Thymus (tissue), 11 donors: ENCODE data around the gene SSBP3. TPM values are rescaled to one million over a fixed set of nuclear protein-coding genes. Genes with fewer than 3 reads are reported as not detected.

Experiments used
- DNase-seq, 9 donors: peaks; one replicate each; pipeline ENCODE4 v3.0.0-alpha.2; 2013; ENCODE audit warnings: low spot score in 9 of 9, low read depth in 6 of 9, missing footprints in 1 of 9
- H3K27ac ChIP-seq, 2 donors: one replicate each; pipeline ENCODE4 v1.5.1; 2013; ENCODE audit warnings: control low read depth in 1 of 2, low read depth in 1 of 2, low read length in 1 of 2, mild to moderate bottlenecking in 1 of 2, moderate library complexity in 1 of 2
- H3K27me3 ChIP-seq, 2 donors: one replicate each; pipeline ENCODE4 v1.5.1; 2013; ENCODE audit warnings: low read length in 1 of 2; ENCODE audit not compliant: control insufficient read depth in 2 of 2, insufficient read depth in 1 of 2
- H3K36me3 ChIP-seq, 2 donors: one replicate each; pipeline ENCODE4 v1.5.1; 2013; ENCODE audit warnings: low read length in 1 of 2, mild to moderate bottlenecking in 1 of 2, moderate library complexity in 1 of 2; ENCODE audit not compliant: control insufficient read depth in 2 of 2, insufficient read depth in 2 of 2
- H3K4me1 ChIP-seq, 2 donors: one replicate each; pipeline ENCODE4 v1.5.1; 2013; ENCODE audit warnings: low read length in 2 of 2; ENCODE audit not compliant: control insufficient read depth in 2 of 2, insufficient read depth in 2 of 2
- H3K4me3 ChIP-seq, 2 donors: one replicate each; pipeline ENCODE4 v1.5.1; 2013; ENCODE audit warnings: low read length in 2 of 2, control low read depth in 1 of 2, mild to moderate bottlenecking in 1 of 2
- H3K9me3 ChIP-seq, 2 donors: one replicate each; pipeline ENCODE4 v1.5.1; 2013; ENCODE audit warnings: low read length in 1 of 2, mild to moderate bottlenecking in 1 of 2; ENCODE audit not compliant: control insufficient read depth in 2 of 2, insufficient read depth in 1 of 2
- WGBS: extraction: QIAGEN DNeasy Blood & Tissue Kit; methylation state at CpG from one replicate; pipeline ENCODE4 v1.1.7; 2013; 5-methylcytosine and 5-hydroxymethylcytosine counted together
- polyA plus RNA-seq: library from polyadenylated mRNA; stranded (reverse); fragments of 200-250 nt; gene quantifications from one replicate; pipeline ENCODE4 v1.2.3, GENCODE V29; 2013
- total RNA-seq: library from RNA; stranded (reverse); fragments of 120-200 nt; gene quantifications from one replicate; pipeline ENCODE4 v1.2.4, GENCODE V29; 2013
- donor health status: healthy.

The SSBP3 gene
- total and polyA plus RNA-seq, 2 donors: 36.8 to 55.7 TPM

- Histone ChIP-seq H3K9me3 (no peaks in the 10 kb centered on the region), H3K4me3 (no peak overlapping the region), H3K27me3 (no peaks in the 10 kb centered on the region), H3K27ac (no peak overlapping the region), H3K4me1 (no peaks in the 10 kb centered on the region), H3K36me3 (peaks cover 88 to 90% of the 10 kb centered on the region in 2 donors)
- WGBS: 97% methylated on average over 11 of the region's 11 CpGs
- no peak for DNase-seq
Observed at GRCh38 chr1:54247863-54248515, 158.2 kb downstream of the SSBP3 start.

GRCh38 chr1:54246116-54246721 is 160.0 kb downstream of the SSBP3 start:
- peaks cover 88% of the 10 kb centered on the region in 2 donors for H3K36me3 ChIP-seq
- H3K27ac ChIP-seq: no peak overlapping the region
- H3K27me3 ChIP-seq: no peaks in the 10 kb centered on the region
- no peak overlapping the region for H3K4me3 ChIP-seq
- DNase-seq: no peak
- 96% methylated on average over 10 of the region's 10 CpGs for WGBS
- H3K4me1 ChIP-seq: no peaks in the 10 kb centered on the region
- no peaks in the 10 kb centered on the region for H3K9me3 ChIP-seq

- H3K4me1 ChIP-seq: no peaks in the 10 kb centered on the region
- H3K9me3 ChIP-seq: no peaks in the 10 kb centered on the region
- H3K36me3 ChIP-seq: peaks cover 88% of the 10 kb centered on the region in 2 donors
- H3K4me3 ChIP-seq: no peak overlapping the region
- H3K27me3 ChIP-seq: no peaks in the 10 kb centered on the region
- over 99% methylated on average over 4 of the region's 4 CpGs for WGBS
- no peak overlapping the region for H3K27ac ChIP-seq
- no peak for DNase-seq
Observed at GRCh38 chr1:54245501-54245900, 160.7 kb downstream of the SSBP3 start.

GRCh38 chr1:54244655-54245054 is 161.5 kb downstream of the SSBP3 start:
- Histone ChIP-seq H3K27ac (no peak overlapping the region), H3K4me3 (no peak overlapping the region), H3K27me3 (no peaks in the 10 kb centered on the region), H3K36me3 (peaks cover 83 to 85% of the 10 kb centered on the region in 2 donors), H3K9me3 (no peaks in the 10 kb centered on the region), H3K4me1 (no peaks in the 10 kb centered on the region)
- 97% methylated on average over 7 of the region's 7 CpGs for WGBS
- DNase-seq: no peak

GRCh38 chr1:54243022-54243421 is 163.2 kb downstream of the SSBP3 start:
- Histone ChIP-seq H3K4me1 (no peaks in the 10 kb centered on the region), H3K27ac (no peak overlapping the region), H3K9me3 (no peaks in the 10 kb centered on the region), H3K36me3 (peaks cover 89% of the 10 kb centered on the region in 2 donors), H3K4me3 (no peak overlapping the region), H3K27me3 (no peaks in the 10 kb centered on the region)
- 98% methylated on average over 13 of the region's 13 CpGs for WGBS
- DNase-seq: no peak

GRCh38 chr1:54241364-54241763 is 164.8 kb downstream of the SSBP3 start:
- H3K9me3 ChIP-seq: no peaks in the 10 kb centered on the region
- no peaks in the 10 kb centered on the region for H3K4me1 ChIP-seq
- H3K4me3 ChIP-seq: no peak overlapping the region
- WGBS: 96% methylated on average over 6 of the region's 6 CpGs
- H3K27me3 ChIP-seq: no peaks in the 10 kb centered on the region
- no peak for DNase-seq
- no peak overlapping the region for H3K27ac ChIP-seq
- H3K36me3 ChIP-seq: peaks cover 89 to 91% of the 10 kb centered on the region in 2 donors

GRCh38 chr1:54240741-54241335 is 165.4 kb downstream of the SSBP3 start:
- no peak for DNase-seq
- H3K27ac ChIP-seq: no peak overlapping the region
- no peaks in the 10 kb centered on the region for H3K9me3 ChIP-seq
- H3K27me3 ChIP-seq: no peaks in the 10 kb centered on the region
- peaks cover 87 to 91% of the 10 kb centered on the region in 2 donors for H3K36me3 ChIP-seq
- H3K4me3 ChIP-seq: no peak overlapping the region
- WGBS: 98% methylated on average over 12 of the region's 12 CpGs
- no peaks in the 10 kb centered on the region for H3K4me1 ChIP-seq

GRCh38 chr1:54239631-54240031 is 166.6 kb downstream of the SSBP3 start:
- 95% methylated on average over 10 of the region's 10 CpGs for WGBS
- Histone ChIP-seq H3K27me3 (no peaks in the 10 kb centered on the region), H3K9me3 (no peaks in the 10 kb centered on the region), H3K4me3 (no peak overlapping the region), H3K36me3 (peaks cover 74 to 89% of the 10 kb centered on the region in 2 donors), H3K4me1 (no peaks in the 10 kb centered on the region), H3K27ac (no peak overlapping the region)
- no peak for DNase-seq

- Histone ChIP-seq H3K36me3 (peaks cover 69 to 87% of the 10 kb centered on the region in 2 donors), H3K27me3 (no peaks in the 10 kb centered on the region), H3K9me3 (no peaks in the 10 kb centered on the region), H3K4me3 (no peak overlapping the region), H3K4me1 (no peaks in the 10 kb centered on the region), H3K27ac (no peak overlapping the region)
- no peak for DNase-seq
- WGBS: 98% methylated on average over 5 of the region's 5 CpGs
Observed at GRCh38 chr1:54239035-54239383, 167.2 kb downstream of the SSBP3 start.
